ENCODE measurements around the gene ATP8B2.
"Not testable (repeated sequence)": the region's sequence is repeated elsewhere in the genome, so short reads cannot be mapped to it uniquely, and the experiment has no call there.

ATP8B2 gene

DNA sequence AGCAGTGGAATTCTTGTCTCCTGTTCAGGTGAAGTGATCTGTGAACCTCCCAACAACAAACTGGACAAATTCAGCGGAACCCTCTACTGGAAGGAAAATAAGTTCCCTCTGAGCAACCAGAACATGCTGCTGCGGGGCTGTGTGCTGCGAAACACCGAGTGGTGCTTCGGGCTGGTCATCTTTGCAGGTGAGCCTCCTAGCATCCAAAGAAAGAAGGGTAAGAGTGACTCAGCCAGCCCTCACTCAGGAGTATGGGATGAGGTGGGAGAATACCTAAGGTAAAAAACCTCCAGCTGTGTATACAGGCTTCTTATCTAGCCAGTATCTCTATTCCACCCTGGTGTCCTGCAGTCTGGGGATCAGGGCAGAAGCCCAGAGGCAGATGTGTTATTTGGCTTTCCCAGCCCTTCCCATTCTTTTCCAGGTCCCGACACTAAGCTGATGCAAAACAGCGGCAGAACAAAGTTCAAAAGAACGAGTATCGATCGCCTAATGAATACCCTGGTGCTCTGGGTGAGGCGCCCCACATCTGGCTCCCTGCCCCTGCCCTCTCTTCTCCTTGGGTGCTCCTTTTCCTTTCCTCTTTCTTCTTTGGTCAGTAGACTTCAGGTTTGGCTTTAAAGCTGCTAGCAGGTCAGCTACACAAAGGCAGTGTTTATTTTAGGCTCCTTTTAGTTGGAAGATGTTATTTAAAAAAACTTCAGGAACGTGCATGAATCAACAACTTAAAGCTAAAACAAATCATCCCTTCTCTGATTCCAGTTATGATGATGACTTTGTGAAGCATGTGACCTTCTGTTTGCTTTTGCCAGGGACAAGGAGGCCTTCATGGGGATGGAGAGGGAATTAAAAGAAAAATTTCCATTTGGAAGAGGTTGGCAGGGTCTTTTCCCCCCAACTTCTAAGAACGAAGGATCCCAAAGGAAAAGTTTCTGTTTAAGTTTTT is 9.0 kb downstream of the ATP8B2 start:
- DNase-seq (ENCODE audit: low read depth in 2 of 2), result no peak
- TF ChIP-seq, protein P1, sequence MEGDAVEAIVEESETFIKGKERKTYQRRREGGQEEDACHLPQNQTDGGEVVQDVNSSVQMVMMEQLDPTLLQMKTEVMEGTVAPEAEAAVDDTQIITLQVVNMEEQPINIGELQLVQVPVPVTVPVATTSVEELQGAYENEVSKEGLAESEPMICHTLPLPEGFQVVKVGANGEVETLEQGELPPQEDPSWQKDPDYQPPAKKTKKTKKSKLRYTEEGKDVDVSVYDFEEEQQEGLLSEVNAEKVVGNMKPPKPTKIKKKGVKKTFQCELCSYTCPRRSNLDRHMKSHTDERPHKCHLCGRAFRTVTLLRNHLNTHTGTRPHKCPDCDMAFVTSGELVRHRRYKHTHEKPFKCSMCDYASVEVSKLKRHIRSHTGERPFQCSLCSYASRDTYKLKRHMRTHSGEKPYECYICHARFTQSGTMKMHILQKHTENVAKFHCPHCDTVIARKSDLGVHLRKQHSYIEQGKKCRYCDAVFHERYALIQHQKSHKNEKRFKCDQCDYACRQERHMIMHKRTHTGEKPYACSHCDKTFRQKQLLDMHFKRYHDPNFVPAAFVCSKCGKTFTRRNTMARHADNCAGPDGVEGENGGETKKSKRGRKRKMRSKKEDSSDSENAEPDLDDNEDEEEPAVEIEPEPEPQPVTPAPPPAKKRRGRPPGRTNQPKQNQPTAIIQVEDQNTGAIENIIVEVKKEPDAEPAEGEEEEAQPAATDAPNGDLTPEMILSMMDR (IDR thresholded peaks at IDR 0.05; ENCODE audit: low read depth, low read length), result no peak
- no peak overlapping the region for H3K4me3 ChIP-seq (replicated peaks in 1 of 2; ENCODE audit: low read depth in 2 of 2, low read length in 2 of 2)

DNA sequence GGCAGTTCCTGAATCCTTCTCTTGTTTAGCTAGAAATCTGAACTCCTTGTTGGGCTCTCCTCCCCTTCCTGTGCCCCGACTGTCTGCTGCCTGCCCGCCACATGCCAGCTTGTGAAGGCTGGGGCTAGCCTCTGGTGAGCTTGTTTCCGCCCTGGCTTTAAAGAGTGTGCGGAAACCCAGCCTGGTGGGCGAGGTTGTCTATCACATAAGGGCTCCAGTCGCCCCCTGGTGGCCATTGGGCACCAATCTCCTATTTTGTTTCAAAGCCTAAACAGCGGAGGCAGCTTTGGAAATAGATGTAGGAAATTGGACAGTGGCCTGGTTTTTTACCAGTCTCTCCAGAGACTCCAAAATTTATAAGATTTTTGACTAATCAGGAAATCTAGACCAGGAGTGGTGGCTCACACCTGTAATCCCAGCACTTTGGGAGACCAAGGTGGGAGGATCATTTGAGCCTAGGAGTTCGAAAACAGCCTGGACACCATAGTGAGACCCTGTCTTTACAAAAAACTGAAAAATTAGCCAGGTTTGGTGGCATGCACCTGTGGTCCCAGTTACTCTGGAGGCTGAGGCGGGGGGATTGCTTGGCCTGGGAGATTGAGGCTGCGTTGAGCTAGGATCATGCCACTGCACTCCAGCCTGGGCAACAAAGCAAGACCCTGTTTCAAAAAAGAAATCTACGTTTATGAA is 9.8 kb downstream of the ATP8B2 start:
- TF ChIP-seq, protein P1 (IDR thresholded peaks at IDR 0.05; ENCODE audit: low read depth, low read length), result peak; percentile 87
- no peak overlapping the region for H3K4me3 ChIP-seq (replicated peaks in 1 of 2; ENCODE audit: low read depth in 2 of 2, low read length in 2 of 2)
- DNase-seq (ENCODE audit: low read depth in 2 of 2), result peak; percentile 89 to 91

DNA sequence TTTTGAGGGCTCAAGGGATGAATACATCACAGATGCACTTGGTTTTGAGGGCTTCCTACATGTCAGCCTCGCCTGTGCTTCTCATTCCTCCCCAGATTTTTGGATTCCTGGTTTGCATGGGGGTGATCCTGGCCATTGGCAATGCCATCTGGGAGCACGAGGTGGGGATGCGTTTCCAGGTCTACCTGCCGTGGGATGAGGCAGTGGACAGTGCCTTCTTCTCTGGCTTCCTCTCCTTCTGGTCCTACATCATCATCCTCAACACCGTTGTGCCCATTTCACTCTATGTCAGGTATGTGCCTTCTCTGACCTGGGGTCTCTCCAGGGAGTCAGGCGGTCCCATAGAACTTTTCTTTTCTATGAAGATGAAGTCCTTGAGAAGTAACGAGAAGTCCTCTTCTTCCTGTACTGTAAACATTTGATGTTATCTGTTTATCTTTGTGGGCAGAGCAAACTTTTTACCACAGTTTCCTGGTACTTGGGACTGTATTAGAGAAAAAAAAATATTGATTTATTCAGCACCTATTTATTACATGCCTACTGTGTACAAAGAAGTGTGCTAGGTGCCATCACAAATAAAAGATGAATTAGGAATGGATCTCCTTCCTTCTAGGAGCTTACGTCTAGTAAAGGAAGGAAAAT is 12.0 kb downstream of the ATP8B2 start:
- DNase-seq (ENCODE audit: low read depth in 2 of 2), result no peak
- H3K4me3 ChIP-seq (replicated peaks in 1 of 2; ENCODE audit: low read depth in 2 of 2, low read length in 2 of 2), result no peak overlapping the region

DNA sequence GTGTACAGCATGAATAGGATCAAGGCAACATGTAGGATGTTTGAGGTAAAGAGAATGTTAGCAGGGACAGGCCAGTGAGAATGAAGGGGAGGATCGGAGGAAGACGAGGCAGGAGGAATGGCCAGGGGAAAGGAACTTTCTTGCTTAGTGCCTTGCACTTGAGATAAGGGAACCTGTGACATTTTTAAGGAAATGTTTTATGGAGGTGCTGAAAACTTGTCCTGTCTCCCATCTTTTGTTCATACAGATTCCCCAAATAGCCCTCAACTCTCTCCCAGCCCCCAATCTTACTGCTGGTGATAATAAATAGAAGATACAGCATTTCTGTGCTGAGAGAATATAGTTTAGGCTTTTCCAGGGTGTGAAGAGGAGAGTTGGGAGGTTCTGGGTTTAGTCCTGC is 13.6 kb downstream of the ATP8B2 start:
- TF ChIP-seq, protein P1 (IDR thresholded peaks at IDR 0.05; ENCODE audit: low read depth, low read length), result no peak
- no peak overlapping the region for H3K4me3 ChIP-seq (replicated peaks in 1 of 2; ENCODE audit: low read depth in 2 of 2, low read length in 2 of 2)
- no peak for DNase-seq (ENCODE audit: low read depth in 2 of 2)

More for the DNA sequence above, 12.0 kb downstream of the ATP8B2 start:
- TF ChIP-seq, protein P1 (IDR thresholded peaks at IDR 0.05; ENCODE audit: low read depth, low read length), result no peak

DNA sequence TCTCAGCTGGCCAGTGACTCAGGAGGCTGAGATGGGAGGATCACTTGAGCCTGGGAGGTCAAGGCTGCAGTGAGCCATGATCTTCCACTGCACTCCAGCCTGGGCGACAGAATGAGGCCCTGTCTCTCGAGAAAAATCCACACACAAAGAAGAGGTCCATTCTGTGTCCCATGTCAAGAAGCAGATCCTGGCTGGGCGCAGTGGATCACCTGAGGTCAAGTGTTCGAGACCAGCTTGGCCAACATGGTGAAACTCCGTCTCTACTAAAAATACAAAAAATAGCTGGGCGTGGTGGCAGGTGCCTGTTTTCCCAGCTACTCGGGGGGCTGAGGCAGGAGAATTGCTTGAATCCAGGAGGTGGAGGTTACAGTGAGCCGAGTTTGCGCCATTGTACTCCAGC is 16.0 kb downstream of the ATP8B2 start:
- DNase-seq (ENCODE audit: low read depth in 2 of 2); H3K4me3 ChIP-seq (replicated peaks in 1 of 2; ENCODE audit: low read depth in 2 of 2, low read length in 2 of 2): not testable (repeated sequence)

DNA sequence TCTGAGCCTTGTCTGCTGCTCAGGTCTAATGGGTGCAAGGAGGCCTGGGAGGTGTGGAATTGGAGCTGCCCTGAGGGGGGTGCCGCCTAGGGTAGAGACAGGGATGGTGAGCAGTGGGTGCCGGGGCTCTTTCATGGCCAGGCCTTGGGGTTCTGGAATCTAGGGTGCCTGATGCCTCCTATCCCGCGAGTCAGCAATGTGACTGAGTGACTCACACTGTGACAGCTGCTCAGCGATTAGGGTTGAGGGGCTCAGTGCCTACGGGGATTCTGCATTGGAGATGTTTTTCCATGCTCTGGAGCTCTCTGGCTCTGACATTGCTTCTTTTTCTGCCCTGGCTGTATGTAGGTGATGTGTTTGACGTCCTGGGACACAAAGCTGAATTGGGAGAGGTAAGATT is 16.8 kb downstream of the ATP8B2 start:
- no peak overlapping the region for H3K4me3 ChIP-seq (replicated peaks in 1 of 2; ENCODE audit: low read depth in 2 of 2, low read length in 2 of 2)
- DNase-seq (ENCODE audit: low read depth in 2 of 2), result no peak

More for the DNA sequence above, 16.8 kb downstream of the ATP8B2 start:
- TF ChIP-seq, protein P1 (IDR thresholded peaks at IDR 0.05; ENCODE audit: low read depth, low read length), result no peak

Measured in cardiac fibroblast (primary cell).